NOMO-1 (cell line): ENCODE measurements around the gene SREBF2.

Source experiments
- DNase-seq, 2 experiments: peaks; one replicate each; lab custom pipeline; 2025; ENCODE audit not compliant: unreplicated experiment in 2 of 2; lab: John Stamatoyannopoulos, UW

Gene SREBF2

DNA sequence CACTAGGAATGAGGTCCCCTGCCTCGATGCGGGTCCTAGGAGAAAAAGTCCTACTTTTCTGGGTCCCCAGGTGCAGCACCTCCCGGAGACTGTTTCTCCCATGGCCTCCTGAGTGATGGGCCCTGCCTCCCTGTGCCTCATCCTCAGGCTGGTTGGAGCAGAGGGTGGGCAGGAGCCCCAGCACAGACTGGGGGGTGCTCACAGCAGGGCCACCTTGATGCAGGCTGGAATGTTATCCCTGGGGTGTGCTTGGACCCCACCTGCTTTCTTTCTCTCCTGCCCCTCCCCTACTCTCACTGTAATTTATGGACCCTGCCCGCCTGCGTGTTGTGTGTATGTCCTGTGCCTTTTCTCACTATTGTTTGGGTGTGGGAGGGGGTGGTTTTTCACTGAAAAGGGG, 73.9 kb downstream of the SREBF2 start:
- DNase-seq: no peak

- no peak for DNase-seq
These were observed 74.8 kb downstream of the SREBF2 start for GRCh38 chr22:41907436-41908401.

- peak; percentile 50 to 51 for DNase-seq
These were observed 75.8 kb downstream of the SREBF2 start for GRCh38 chr22:41908411-41909309.

- DNase-seq: no peak
These were observed 76.6 kb downstream of the SREBF2 start for GRCh38 chr22:41909310-41910049.

DNA sequence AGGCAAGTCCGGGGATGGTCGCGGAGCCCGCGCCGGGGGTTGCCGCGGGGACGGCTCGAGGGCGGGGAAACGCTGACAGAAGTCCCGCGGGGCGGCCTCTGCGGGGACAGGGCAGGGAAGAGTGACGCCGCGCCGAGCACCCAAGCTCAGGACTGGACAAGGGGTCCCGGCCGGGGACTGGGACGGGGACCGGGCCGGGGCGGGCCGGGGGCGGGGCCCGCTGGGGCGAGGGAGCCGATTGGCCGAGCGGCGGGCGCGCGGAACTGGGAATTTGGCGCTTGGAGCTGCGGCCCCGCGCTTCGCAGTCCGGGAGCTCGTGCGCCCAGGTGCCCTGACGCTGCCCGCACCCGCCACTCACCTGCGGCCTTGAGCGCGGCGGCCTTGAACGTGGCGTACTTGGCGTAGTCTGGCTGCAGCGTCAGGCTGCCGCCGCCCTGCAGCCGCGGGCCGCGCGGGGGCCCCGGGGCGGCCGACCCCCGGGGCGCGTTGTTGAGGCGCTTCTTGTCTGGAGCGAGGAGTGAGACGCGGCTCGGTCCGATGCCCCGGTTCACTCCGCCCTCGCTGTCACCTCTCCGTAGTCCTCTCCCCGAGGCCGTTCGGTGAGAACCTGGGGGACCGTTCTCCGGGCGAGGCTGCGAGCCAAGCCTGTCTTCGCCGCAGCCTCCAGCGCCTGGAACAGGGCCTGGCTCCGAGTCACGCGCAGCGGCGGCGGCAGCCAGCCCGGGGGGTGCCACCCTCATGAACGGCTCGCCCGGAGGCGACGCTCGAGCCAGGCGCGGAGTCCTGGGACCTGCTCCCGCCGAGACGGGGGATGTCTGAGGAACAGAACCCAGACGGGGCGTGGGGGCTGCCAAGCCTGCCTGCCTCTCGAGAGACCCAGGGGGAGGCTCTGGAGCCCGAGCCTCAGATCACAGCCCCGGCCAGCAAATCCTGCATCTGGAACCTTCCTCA, 77.4 kb downstream of the SREBF2 start:
- DNase-seq: no peak

DNA sequence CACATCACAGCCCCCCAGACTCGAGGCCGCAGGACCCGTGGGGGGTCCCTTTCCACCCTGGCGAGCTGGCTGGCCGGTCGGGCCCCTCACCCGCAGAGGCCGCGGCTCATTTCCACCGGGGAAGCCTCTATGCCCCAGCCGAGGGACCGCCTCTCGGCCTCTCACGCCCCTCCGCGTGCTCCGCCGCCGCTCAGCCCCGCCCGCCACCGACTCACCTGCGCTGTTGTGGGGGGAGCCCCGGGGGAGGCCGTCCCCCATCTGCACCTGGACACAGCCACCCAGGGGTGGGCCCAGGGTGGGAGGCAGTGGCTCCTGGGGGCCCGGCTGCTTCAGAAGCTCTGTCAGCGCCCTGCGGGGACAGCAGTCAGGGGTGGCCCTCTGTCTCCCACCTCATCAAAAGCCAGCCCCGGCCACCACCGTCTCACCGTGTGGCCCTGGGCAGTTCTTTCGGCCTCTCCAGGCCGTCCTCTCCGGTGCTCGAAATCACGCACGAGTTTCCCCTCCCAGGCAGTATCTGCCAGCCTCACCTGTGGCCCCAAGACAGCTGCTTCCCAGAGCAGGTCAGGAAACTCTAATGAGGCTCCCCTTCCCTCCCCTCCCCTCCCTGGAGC, 78.2 kb downstream of the SREBF2 start:
- DNase-seq: no peak

- DNase-seq: no peak
These were observed 79.6 kb downstream of the SREBF2 start for GRCh38 chr22:41912338-41913039.

- no peak for DNase-seq
These were observed 80.3 kb downstream of the SREBF2 start for GRCh38 chr22:41913040-41913719.

DNA sequence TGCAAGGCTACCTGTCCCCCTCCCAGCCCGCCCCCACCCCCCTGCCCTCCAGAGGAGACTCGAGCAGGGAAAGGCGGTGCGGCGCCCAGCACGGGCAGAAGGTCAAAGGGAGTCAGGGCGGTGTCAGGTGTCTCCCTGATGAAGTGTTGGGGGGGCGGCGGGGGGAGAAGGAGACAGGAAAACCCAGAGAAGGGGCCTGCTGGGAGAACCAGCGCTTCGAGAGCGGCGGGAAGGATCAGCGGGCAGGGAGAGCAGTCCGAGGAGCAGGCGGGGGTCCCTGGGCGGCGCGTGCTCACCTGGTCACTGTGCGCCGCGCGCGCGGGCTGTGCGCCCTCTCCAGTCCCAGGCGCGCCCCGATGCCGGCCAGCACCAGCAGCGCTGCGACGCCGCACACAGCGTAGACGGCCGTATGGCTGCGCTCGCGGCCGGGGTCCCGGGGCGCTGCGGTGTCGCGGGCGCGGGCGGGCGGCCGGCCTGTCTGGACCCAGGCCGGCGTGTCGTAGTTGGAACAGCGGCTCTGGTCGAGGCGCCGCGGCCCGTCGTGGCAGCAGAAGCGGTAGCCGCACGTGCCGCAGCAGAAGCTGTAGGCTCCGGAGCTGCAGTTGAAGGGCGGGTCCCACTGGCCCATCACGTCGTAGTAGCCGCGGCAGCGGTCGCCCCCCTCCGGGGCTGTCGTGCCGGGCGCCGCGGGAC, 81.1 kb downstream of the SREBF2 start:
- no peak for DNase-seq

GRCh38 chr22:41914611-41915034, 81.7 kb downstream of the SREBF2 start:
- no peak for DNase-seq

DNA sequence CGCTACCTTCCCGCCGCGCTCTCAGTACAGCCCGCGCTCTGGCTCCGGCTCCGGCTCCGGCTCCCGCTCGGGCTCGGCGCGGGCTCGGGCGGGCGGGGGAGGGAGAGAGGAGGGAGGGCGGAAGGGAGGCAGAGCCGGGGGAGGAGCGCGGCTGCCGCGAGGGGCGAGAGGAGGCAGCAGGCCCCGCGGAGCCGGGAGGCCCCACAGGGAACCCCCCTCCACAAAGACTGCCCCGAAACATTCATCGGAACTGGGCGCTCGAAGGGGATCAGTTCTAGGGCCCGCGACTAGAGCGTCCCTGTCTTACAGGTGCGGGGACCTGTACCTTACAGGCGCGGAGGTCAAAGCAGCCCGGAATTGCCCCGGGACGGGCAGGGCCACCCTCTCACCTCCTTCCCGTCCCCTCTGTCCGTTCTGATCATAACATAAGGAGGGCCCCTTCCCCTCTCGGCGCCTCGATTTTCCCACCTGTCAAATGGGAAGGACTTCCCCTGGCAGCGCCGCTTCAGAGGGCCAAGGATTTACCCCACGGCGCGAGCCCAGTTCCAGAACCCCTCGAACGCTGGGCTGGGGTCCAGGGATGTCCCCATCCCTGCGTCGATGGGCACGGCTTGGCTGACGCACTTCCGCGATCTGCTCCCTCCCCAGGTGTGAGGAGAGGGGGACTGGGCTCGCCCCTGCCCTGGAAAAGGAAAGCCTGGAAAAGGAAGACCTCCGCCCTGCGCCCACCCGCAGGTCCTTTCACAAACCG, 82.3 kb downstream of the SREBF2 start, which contains the start of gene SHISA8:
TSS of gene SHISA8 (minus strand) at position 40 of the 751 bp plus-strand sequence. CDS start 407 bp downstream, outside the sequence.
- DNase-seq: peak in 1 of 2 experiments; percentile 11

DNA sequence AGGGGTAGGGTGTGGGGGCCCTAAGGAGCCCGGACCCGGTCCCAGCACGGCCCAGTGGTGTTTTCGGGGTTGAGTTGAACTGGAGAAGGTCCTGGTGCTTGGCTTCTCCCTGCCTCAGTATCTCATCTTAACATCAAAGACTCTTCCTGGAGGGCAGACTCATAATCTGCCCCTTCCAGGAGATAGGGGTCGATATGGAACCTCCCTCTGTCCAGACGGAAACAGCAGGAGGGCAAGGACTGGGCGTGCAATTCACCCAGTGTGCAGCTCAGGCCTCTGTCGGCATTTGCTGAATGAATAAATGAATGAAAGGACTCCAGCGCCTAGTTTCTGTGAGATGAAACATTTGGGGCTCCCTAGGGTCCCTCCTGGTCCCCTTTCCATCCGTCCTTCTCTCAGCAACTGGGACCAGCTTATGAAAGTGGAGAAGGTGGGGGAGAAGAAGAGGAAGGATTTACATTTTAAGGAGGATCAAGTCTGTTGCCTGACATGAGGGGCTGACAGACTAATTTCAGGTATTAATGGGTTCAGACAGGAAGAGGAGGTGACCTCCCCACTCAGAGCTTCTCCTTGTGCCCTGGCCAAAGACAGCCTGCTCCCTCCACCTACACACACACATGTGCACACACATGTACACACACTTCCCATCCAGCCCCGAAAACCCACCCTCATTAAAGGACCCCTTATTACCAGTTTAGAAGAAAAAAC, 83.0 kb downstream of the SREBF2 start:
- DNase-seq: no peak

DNA sequence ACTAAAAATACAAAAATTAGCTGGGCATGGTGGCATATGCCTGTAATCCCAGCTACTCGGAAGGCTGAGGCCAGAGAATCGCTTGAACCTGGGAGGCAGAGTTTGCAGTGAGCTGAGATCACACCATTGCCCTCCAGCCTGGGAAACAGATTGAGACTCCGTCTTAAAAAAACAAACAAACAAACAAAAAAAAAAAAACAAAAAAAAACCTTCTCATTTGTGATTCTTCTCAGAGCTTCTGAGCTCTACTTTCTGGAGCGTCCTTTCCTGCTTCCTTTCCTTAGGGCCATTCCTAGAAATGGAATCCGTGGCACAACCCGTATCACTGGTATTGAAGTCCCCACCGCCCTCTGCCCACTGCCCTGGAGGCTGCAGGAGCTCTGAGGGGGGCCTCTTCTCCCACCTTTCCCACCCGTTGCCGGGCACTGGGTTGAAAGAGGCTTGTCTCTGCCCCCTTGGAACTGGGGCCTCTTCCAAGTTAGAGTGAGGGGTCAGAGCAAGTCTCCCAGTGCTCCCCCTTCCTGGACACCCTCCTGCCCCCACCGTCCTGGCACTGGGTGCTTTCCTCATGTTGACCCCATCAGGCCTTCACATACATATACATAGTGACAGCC, 83.9 kb downstream of the SREBF2 start:
- DNase-seq: no peak

- no peak for DNase-seq
These were observed 84.5 kb downstream of the SREBF2 start for GRCh38 chr22:41917375-41917902.
